Glomerular visceral epithelial cell (primary cell): ENCODE results near the gene PPP1R9A.

Source experiments
- DNase-seq: peaks from one replicate; pipeline ENCODE4 v3.0.0-alpha.2; 2016; ENCODE audit errors: extremely low spot score

The PPP1R9A gene

GRCh38 chr7:94907026-94907810 lies at the start of gene PPP1R9A:
Gene PPP1R9A (plus strand): TSS chr7:94907594. CDS start chr7:94910114, 2,520 bp downstream.
- peak; percentile 56 for DNase-seq

- no peak for DNase-seq
These were observed 36.3 kb upstream of the PPP1R9A start for GRCh38 chr7:94871132-94871531.

GRCh38 chr7:94873239-94873638 lies 34.2 kb upstream of the PPP1R9A start:
- no peak for DNase-seq

GRCh38 chr7:94874036-94874785 lies 33.2 kb upstream of the PPP1R9A start:
- peak; percentile 32 for DNase-seq

- peak; percentile 20 for DNase-seq
These were observed 32.2 kb upstream of the PPP1R9A start for GRCh38 chr7:94875201-94875600.

- DNase-seq: no peak
These were observed 29.4 kb upstream of the PPP1R9A start for GRCh38 chr7:94877731-94878670.

- DNase-seq: peak; percentile 24
These were observed 24.5 kb upstream of the PPP1R9A start for GRCh38 chr7:94882891-94883290.

GRCh38 chr7:94883616-94884015 lies 23.8 kb upstream of the PPP1R9A start:
- DNase-seq: no peak

- DNase-seq: peak; percentile 29
These were observed 18.8 kb upstream of the PPP1R9A start for GRCh38 chr7:94888551-94888950.

GRCh38 chr7:94888995-94889523 lies 18.3 kb upstream of the PPP1R9A start:
- no peak for DNase-seq

GRCh38 chr7:94890216-94890615 lies 17.2 kb upstream of the PPP1R9A start:
- DNase-seq: no peak

GRCh38 chr7:94893661-94894060 lies 13.7 kb upstream of the PPP1R9A start:
- DNase-seq: no peak

GRCh38 chr7:94897541-94897940 lies 9.9 kb upstream of the PPP1R9A start:
- DNase-seq: no peak

GRCh38 chr7:94898340-94898739 lies 9.1 kb upstream of the PPP1R9A start:
- no peak for DNase-seq

GRCh38 chr7:94901981-94902380 lies 5.4 kb upstream of the PPP1R9A start:
- no peak for DNase-seq

- no peak for DNase-seq
These were observed 3.4 kb upstream of the PPP1R9A start for GRCh38 chr7:94903971-94904370.

GRCh38 chr7:94904982-94905381 lies 2.4 kb upstream of the PPP1R9A start:
- no peak for DNase-seq

- no peak for DNase-seq
These were observed 1.1 kb upstream of the PPP1R9A start for GRCh38 chr7:94906065-94906851.

GRCh38 chr7:94907811-94908322 lies 473 bp downstream of the PPP1R9A start:
- peak; percentile 36 for DNase-seq

- DNase-seq: peak; percentile 43
These were observed 1.2 kb downstream of the PPP1R9A start for GRCh38 chr7:94908323-94909178.
